ENCODE measurements around the gene PHLPP1.

Gene PHLPP1

GRCh38 chr18:62953663-62954062 lies 238.3 kb downstream of the PHLPP1 start:
- DNase-seq = no peak

- DNase-seq = no peak
Observed at GRCh38 chr18:62954366-62954765, 239.0 kb downstream of the PHLPP1 start.

- peak; percentile 60 for DNase-seq
Observed at GRCh38 chr18:62957885-62958472, 242.6 kb downstream of the PHLPP1 start.

- no peak for DNase-seq
Observed at GRCh38 chr18:62959481-62959880, 244.1 kb downstream of the PHLPP1 start.

- no peak for DNase-seq
Observed at GRCh38 chr18:62963507-62963906, 248.2 kb downstream of the PHLPP1 start.

- DNase-seq = no peak
Observed at GRCh38 chr18:62964432-62964831, 249.1 kb downstream of the PHLPP1 start.

- no peak for DNase-seq
Observed at GRCh38 chr18:62967089-62967488, 251.7 kb downstream of the PHLPP1 start.

GRCh38 chr18:62973689-62974088 lies 258.3 kb downstream of the PHLPP1 start:
- no peak for DNase-seq

GRCh38 chr18:62974388-62974787 lies 259.0 kb downstream of the PHLPP1 start:
- DNase-seq = no peak

GRCh38 chr18:62974928-62975675 lies 259.8 kb downstream of the PHLPP1 start:
- DNase-seq = no peak

GRCh38 chr18:62975785-62976184 lies 260.4 kb downstream of the PHLPP1 start:
- no peak for DNase-seq

- DNase-seq = no peak
Observed at GRCh38 chr18:62976227-62976626, 260.9 kb downstream of the PHLPP1 start.

- no peak for DNase-seq
Observed at GRCh38 chr18:62977512-62977911, 262.2 kb downstream of the PHLPP1 start.

GRCh38 chr18:62978251-62979049 lies 263.1 kb downstream of the PHLPP1 start:
- DNase-seq = no peak

GRCh38 chr18:62979176-62979575 lies 263.8 kb downstream of the PHLPP1 start:
- DNase-seq = no peak

GRCh38 chr18:62979900-62980299 lies 264.6 kb downstream of the PHLPP1 start:
- no peak for DNase-seq

- no peak for DNase-seq
Observed at GRCh38 chr18:62981566-62981965, 266.2 kb downstream of the PHLPP1 start.

- DNase-seq = peak; percentile 70
Observed at GRCh38 chr18:62982600-62983251, 267.4 kb downstream of the PHLPP1 start.

GRCh38 chr18:62984656-62985315 lies 269.4 kb downstream of the PHLPP1 start:
- DNase-seq = no peak

GRCh38 chr18:62986490-62986889 lies 271.1 kb downstream of the PHLPP1 start:
- no peak for DNase-seq

GRCh38 chr18:62987055-62987830 lies 271.9 kb downstream of the PHLPP1 start:
- DNase-seq = no peak

GRCh38 chr18:62987859-62988258 lies 272.5 kb downstream of the PHLPP1 start:
- DNase-seq = no peak
